Fibroblast of gingiva (primary cell): Measurements from ENCODE around the gene ARL2BP.

Source experiments
- DNase-seq: peaks from one replicate; pipeline ENCODE4 v3.0.0-alpha.2; 2011; ENCODE audit warnings: low read depth

The ARL2BP gene

DNA sequence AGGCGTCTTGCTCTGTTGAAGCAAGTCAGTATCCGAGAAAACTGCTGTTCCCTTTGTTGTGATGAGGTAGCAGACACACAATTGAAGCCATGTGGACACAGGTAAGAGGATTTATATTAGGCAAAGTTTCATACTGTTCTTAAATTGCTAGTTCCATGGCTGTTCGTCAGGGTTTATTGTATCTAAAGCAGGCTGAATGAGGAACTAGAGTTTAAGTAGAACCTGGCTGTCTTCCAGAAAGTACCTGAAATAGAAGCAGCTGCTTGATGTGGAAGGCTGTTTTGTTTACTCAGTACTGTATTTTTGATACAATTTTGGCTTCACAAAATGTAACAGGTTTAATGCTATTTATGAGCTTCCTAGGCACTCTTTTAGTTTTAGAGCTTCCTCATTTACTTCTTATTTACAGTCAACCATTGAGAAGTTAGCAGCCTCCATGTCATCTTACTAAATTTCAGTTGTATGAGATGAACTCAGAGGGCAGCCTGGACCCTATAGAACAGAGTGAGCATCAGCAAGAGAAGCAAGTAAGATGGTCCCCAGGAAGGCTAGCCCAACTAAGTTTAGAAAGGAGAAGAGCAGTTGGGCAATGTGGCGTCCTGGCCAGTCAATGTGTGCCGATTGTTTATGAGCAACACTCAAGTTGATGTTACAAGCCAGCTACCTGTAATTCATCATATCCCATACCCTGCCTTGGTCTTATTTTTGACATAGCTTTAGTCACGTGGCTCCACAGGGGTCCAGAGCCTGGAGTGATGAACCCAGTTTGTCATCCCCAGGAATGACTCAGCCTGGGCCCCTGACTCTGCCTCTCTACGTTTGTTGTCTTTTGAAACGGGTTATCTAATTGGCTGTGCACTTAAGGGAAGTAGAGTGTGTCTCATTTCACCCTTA, 9.7 kb upstream of the ARL2BP start:
- no peak for DNase-seq

DNA sequence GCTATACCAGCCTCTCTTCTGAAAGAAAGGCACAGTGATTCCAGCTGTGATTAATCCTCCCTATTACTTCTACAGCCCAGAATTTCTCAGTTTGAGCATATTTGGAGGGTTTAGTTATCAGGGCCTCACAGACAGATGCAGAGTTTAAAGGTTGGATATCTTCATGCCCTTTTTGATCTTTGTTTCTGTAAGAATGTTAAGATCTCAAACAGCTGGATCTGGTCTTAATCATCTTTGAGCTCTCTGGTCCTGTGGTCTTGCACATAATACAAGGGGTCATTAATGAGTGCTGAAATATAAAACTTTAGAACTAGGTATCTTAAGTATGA, 9.1 kb upstream of the ARL2BP start:
- DNase-seq, result no peak

DNA sequence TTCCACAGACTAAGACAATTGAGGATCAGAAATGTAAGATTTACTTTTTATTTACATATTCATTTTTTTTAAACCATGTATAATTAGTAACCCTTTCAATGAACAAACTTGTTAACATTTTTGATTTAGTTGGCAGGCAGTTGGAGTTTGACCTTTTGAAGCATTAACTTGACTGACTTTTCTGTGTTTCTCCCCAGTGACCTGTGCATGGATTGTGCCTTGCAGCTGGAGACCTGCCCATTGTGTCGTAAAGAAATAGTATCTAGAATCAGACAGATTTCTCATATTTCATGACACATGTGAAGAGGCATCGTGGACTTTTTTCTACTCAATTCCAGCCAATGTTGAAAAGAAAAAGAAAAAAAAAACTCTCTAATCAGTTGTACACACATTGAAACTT, 6.4 kb upstream of the ARL2BP start:
- peak; percentile 11 for DNase-seq

DNA sequence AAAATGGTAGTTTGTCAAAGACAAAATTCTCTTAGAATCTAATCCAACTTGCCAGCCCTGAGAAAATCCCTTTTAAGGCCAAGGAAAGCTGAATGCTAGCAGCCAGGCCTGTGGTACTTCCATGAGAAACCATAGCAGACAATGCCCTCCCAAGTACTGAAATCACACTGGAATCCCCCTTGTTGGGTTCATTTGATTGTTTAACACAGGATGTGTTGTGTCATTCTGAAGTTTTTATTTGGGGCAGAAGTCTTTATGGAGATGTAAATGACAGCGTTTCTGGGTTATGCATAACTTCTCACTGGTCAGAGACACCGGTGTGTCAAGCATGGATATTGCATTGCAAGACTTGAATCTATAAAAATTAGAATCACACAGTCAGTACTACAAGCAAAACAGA, 6.0 kb upstream of the ARL2BP start:
- DNase-seq, result no peak

DNA sequence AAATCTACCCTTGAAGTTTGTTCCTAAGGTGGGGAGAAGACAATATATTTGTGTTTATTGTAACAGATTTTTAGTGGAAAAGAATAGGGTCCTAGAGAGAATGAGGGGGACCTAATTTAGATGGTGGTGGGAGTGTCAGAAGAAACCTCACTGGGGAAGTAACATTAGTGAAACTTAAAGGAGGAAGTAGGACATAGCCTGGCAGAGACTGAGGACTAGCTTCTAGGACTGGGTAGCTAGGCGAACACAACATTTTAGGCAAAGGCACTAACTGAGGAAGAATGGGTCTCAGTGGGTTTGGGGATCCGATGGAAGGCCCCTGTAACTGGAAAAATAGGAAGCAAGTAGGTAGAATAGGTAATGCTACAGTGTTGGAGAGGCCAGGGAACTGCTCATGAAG, 4.2 kb upstream of the ARL2BP start:
- no peak for DNase-seq

DNA sequence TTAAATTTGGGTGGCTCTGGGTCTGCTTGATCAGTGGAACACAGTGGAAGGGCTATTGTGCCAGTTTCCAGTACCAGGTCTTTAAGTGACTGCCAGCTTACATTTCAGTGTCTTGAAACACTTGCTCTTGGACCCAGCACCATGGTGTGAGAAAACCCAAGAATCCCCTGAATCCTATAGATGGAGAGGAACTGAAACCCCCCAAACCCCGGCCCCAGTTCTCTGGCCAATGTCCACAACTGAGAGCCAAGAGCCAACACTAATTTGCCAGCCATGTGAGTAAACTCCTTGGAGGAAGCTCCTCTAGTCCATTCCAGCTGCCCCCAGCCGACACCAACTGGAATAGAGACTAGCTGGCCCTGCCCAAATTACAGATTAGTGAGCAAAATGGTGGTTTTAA, 2.4 kb upstream of the ARL2BP start:
- no peak for DNase-seq

DNA sequence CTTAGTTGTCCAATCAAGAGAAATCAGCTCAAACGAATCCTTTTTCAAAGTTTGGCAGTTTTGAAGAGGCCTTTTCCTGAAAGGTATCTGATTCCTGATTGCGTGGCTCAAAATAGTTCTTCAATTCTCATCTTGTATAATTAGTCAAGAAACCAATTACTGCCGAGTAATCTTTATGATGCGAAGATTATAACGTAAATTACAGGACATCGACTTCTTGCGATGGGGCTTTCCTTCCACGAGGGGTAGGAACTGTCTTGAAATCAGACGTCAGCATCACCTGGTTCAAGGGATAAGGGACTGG, 644 bp upstream of the ARL2BP start:
- DNase-seq, result no peak

DNA sequence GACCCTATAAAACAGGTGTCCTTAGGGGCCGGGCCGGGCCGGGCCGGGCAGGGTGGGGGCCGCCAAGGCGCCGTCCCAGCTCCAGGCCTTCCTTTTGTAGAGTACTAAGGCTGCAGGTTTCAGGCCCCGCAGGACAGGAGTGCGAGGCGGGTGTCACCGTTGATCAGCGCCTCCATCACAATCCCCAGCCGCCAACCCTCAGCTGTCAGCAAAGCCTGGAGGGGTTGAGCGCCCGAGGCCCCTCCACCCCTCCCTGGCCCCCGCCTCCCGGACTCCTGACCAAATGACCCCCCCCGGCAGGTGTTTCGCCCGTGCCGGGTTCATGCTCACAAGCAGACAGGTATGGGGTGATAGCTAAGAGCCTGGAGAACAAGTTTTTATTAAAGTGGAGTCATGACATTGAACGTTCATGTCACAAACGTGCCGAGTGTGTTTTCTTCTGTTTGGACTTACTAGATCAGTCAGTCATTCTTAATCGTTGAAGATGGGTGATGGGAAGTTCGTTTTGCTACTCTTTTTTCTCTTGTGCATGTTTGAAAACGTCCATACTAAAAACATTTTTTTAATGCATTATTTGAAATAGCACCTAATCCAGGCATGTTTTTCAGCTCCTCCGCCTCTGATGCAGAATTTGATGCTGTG, 534 bp downstream of the ARL2BP start:
- no peak for DNase-seq

DNA sequence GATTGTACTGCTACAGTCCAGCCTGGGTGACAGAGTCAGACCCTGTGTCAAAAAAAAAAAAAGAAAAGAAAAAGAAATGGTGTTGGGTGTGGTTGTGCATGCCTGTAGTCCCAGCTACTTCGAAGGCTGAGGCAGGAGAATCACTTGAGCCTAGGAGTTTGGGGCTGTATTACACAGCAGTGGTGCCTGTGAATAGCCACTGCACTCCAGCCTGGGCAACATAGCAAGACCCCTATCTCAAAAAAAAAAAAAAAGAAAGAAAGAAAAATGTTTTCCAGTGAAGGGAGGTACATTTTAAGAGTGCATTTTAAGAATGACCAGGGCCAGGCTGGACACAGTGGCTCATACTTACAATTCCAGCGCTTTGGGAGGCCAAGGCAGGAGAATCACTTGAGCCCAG, 6.3 kb downstream of the ARL2BP start:
- no peak for DNase-seq

DNA sequence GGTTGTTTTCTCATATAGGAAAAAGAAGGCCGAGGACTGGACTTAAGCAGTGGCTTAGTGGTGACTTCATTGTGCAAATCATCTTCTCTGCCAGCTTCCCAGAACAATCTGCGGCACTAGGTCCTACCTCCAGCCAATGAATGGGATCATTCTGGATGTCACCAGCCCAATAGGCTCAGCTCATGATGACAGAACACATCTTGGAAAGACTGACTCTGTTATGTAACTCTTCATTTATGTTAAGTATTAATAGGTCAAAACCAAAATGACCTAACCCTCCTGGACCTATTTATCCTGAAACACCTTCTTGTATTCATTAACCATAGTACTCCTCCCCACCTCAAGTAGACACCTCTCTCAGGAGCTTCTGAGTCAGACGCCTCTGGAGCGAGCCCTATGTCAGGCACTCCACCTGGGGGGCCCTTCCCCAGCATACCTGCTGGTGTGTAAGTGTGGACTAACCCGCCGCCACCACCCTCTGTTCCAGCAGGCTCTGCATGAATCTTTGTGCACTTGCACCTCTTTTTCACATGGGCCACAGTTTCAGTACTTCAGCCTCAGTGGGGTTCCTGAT, 7.2 kb downstream of the ARL2BP start:
- no peak for DNase-seq

DNA sequence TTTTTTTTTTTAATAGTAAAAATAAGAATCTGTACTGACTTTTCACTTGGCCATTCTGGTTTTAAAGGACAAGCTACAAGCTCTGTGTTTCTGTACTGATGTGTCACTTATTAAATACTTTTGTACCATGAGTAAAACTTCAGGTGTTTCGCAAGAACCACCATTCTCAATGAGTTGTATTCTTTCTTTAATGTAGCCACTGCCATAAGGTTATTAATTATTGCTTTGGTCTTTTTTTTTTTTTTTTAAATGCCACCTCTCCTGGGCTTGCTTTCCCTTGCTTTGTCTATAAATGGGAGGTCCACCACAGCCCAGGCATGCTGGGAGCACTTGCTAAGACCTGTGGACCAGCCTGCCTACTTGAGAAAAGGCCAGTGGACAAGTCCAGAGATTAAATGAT, 8.4 kb downstream of the ARL2BP start:
- no peak for DNase-seq

DNA sequence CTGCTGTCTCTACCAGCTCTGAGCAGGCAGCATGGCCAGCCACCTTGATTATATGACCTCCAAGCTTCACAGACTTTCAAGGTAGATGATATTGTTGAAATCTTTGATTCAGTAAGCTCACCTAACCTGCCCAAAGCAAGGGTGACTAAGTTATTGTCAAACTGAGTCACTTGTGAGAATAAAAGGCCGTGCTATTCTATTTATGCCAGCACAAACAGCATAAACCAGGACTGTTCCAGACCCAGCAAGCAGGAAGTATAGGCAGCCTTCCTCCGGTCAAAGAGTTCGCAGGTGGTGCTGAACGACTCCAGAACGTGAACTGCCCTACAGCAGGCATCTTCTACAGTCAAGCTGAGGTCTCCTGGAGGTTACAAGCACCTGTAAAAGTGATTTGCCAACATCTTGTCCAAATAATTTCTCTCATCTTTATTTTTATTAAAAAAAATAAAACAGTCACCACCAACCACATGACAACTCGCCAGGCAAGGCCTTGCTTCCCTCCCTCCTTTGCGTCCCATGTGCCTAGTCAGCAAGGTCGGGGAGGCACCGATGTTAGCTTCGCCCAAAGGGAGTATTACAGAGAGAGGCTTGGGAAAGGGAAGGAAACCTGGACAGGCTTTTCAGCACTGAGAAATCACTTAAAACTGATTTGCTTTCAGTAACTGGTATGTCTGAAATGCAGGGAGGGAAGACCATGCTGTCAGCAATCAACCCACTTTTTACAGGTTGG, 10.8 kb downstream of the ARL2BP start:
- no peak for DNase-seq

DNA sequence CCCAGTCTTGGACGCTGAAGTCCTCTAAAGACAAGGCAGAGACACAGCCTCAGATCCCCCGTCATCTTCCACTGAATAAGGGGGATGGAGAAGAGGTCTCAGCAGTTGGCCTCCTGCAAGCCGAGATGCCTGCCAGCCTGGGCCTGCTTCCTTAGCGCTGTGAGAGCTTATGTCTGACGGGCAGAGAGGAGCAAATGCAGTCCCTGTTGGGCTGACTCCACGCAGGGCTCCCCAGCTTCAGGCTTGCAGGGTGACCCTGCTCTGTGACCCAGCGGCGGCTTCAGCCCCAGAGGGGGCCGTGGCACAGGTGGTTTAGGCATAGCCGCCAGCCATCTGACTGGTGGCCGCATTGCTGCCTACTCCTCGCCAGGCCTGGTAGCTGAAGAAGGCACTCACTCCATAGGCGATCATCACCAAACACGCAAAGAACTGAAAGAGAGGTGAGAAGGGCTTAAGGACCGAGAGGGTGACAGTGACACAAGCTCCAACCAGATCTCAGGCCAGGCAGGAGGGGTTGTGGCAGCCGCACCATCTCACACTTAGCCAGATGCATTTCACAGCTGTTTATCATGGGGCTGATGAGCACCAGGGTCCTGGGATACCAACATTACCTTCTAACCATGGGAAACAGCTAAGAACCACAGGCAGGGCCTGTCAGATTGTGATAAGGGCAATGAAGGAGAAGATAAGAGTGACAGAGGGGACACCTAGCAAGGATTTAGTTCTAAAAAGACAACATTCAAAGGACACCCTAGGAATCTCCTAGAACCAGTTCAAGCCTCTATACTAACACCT, 11.7 kb downstream of the ARL2BP start:
- DNase-seq, result no peak

DNA sequence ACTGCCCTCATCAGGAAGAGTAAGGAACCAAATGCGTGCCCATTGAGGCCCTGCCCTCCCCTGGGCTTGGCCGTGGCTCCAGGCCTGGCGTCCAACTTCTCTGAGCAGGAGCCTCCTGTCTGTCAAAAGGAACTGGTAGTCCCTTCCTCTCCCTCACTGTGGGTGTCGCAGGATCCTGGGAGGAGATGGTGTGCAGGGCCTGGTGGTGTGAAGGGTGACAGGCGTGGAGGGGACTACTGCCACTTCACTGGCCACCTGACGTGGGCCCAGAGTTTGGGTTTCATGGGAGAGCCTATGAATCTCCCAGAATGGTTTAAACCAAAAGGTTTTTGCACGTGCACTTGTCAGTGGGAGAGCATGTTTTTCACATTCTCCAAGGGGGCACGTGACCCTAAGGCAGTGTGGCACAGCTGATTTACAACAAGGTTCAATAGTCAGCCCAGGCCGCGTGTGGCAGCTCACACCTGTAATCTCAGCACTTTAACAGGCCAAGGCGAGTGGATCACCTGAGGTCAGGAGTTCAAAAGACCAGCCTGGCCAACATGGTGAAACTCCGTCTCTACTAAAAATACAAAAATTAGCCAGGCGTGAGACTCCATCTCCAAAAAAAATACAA, 12.5 kb downstream of the ARL2BP start:
- no peak for DNase-seq

DNA sequence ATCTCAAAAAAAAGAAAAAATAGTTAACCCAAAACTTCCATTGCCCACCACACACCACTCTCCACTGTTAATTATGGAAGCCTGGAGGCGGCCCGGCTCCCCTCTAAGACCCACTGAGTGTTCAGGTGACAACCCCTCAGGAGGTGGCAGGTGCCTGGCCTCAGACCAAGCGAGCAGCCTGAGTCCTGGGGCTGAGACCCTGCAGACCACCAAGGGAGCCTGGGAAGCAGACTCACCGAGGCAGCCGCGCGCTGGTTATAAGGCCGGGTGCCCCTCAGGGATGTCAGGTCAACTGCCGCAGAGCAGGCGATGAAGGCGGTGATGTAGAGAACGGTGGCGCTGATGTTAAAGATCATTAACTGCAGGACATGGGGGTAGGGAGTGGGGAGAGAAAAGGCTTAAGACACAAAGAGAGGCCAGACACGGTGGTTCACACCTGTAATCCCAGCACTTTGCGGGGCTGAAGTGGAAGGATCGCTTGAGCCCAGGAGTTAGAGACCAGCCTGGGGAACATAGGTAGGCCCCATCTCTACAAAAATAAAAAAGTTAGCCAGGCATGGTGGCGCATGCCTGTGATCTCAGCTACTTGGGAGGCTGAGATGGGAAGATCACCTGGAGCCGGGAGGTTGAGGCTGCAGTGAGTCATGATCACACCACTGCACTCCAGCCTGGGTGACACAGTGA, 13.3 kb downstream of the ARL2BP start:
- DNase-seq, result no peak

DNA sequence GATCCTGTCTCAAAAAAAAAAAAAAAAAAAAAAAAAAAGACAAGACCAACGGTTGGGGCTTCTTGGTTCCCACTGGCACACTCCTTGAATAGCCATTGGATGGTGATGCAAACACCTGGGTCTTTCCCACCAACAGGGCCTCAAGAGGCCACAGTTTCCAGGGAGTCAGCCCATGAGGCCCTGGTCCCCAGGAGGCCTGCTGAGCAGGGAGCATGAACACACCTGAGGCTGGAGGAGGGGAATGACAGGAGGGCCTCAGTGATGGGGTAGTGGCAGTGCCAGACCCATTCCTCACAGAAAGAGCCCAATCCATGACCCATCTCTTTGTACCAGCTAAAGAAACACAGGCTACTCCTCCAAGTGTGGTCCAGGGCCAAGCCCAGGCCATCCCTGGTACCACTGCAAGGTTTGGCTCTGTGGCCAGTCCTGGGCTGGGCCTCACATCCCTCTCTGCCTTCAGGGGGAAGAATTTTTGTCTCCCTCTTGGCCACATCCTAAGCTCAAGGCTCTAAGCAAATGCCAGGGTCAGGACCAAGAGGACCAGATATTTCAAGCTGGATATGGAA, 13.9 kb downstream of the ARL2BP start:
- no peak for DNase-seq

DNA sequence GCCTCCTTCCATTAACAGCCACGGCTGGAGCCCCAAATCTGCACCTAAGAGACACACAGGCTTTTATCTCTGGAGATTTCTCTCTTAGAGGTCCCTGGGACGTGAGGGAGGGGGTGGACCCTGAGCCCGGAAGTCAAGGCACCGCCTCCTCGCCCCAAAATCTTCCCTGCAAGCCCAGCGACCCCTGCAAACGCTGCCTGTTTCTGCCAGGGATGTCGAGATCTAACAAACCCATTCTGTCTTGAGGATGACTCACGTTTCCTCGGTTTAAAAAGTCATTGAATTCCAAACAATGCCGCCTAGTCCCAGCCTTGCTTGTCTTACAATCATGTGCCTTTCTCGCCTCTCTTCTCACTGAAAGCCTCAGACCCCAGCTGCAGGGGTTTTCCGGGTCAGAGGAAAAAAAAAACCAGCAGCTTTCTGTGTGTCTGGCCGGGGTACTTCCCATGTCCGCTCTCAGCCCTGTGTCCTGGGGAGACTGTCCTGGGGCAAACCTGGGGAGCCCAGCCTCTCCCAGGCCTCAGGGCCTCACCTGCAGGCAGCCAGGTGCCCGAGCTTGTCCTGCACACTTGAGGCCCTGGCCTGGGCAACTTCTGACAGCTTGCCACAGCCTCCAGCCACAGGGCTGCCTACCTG, 15.4 kb downstream of the ARL2BP start:
- DNase-seq, result peak; percentile 32

DNA sequence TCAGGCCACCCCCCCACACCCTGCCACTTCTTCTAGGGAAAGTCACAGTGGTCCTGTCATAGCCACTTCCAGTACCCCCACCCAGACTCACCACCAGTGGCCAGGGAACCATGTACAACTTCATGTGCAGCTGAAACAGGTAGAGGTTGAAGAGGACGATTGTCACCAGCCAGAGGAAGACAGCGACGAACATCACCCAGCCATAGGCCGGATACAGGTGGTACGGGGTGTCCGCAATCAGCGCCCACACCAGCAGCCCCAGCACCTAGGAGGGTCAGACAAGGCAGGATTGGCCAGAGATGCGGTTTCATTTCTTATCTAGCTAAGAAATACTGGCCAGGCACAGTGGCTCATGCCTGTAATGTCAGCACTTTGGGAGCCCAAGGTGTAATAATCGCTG, 16.7 kb downstream of the ARL2BP start:
- DNase-seq, result no peak

DNA sequence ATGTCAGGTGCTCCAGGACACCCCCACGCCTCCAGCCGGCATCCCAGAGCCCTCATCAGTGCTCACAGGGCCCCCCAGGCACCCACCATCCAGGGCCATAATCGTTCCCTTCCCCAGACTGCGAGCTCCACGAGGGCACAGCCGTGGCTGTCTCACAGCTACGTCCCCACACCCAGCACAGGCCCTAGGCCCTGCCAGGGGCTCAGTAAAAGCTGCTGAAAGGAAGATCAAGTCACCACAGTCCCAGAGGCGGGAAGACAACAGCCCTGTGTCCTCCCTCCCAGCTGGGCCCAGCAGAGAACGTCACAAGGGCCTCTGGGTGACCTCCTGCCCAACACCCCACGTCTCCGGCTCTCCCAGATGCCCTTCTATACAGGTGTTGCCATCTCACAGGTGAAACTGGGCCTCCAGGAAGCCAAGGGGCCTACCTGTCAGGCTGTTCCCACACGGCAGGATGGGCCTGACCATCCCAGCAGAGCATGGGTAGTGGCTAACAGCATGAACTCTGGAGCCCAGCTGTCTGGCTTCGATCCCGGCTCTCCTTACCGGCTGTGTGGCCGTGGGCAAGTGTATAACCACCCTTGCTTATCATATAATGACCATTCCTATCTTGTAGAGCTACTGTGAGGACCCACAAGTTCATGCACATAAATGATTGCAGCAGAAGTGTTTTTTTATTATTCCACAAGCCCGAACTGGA, 17.9 kb downstream of the ARL2BP start:
- no peak for DNase-seq
